Stimulated activated CD4-positive, alpha-beta T cell treated with anti-CD3 and anti-CD28 coated beads, Interleukin-1b, Interleukin-23, amount 100 ng/mL, for 24 hours (primary cell): ENCODE data around the gene PCNX2.
A peak's percentile ranks its signal among the peaks of the same experiment; 100 is the strongest.

Experiments
- DNase-seq, 4 experiments: peaks; one replicate each; pipeline ENCODE4 v3.0.0-alpha.2; 2020; ENCODE audit warnings: low read depth in 4 of 4, low spot score in 1 of 4

Gene PCNX2

GRCh38 chr1:233320023-233320422 lies 24.5 kb upstream of the PCNX2 start:
- no peak for DNase-seq

GRCh38 chr1:233319272-233319671 lies 23.7 kb upstream of the PCNX2 start:
- DNase-seq: no peak

- DNase-seq: no peak
Observed at GRCh38 chr1:233316473-233316872, 20.9 kb upstream of the PCNX2 start.

- DNase-seq: no peak
Observed at GRCh38 chr1:233315718-233316301, 20.3 kb upstream of the PCNX2 start.

- no peak for DNase-seq
Observed at GRCh38 chr1:233313434-233314155, 18.1 kb upstream of the PCNX2 start.

GRCh38 chr1:233304489-233305102 lies 9.1 kb upstream of the PCNX2 start:
- no peak for DNase-seq

DNA sequence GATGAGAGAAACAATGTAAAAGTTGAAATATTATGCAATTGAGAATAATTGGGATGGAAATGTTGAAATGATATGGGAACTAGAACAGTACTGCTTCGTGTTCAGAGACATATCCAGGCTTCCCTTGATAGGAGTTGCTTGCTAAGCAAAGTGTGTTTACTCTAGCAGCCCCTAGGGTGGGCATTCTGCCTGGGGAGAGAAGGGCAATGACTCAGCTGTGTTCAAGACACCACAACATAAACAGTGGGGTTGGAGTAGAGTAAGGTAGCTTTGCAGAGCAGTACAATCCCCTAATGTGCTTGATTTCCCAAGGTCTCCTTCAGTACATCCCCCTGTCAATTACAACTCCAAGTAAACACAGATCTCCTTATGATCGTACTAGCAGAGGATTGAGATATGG lies 4.8 kb upstream of the PCNX2 start:
- DNase-seq: no peak

- no peak for DNase-seq
Observed at GRCh38 chr1:233299450-233299849, 3.9 kb upstream of the PCNX2 start.

DNA sequence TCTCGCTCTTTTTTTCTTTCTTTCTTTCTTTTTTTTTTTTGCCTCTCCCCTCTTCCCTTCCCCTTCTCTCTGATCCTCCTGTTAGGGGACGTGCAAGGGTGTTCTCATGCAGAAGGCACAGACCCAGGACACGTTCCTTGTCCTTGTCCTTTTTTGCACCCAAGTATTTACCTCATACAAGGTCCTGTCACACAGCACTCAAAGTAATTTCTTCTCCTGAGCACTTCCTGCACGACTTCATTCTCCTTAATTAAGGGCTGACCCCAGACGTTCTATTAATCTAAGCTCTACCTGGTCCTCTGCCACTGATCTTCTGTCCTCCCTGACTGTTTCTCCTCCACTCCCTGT lies 424 bp upstream of the PCNX2 start:
- no peak for DNase-seq

GRCh38 chr1:233294913-233295236 lies 650 bp downstream of the PCNX2 start:
- DNase-seq: peak in 2 of 4 experiments; percentile 8 to 10

- DNase-seq: no peak
Observed at GRCh38 chr1:233293556-233294446, 1.7 kb downstream of the PCNX2 start.

DNA sequence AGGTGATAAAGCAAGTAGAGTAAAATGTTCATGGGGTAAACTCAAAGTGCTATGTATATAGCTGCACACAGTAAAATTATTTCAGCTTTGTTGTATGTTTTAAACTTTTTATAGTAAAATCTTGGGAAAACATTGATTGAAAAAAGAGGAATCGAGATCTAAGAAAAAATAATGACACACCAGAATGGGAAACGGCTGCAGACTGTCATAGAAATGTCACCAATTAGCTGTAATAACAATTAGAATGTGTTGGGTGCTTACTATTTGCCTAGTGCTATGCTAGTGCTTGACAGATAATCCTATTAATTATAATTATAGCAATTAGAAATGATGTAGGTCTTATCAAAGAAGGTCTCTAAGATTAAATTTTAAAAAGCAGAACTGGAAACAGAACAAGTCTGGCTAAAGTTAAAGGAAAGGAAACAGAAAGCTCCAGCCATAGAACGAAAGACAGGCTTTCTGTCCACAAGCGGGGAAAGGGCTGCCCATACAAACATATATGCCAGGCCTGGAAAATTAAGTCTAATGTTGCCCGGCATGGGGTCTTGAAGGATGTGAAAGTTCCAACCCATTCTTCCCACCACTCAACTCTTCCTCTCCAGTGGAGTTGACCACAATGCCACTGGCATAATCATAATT lies 5.0 kb downstream of the PCNX2 start:
- DNase-seq: no peak

DNA sequence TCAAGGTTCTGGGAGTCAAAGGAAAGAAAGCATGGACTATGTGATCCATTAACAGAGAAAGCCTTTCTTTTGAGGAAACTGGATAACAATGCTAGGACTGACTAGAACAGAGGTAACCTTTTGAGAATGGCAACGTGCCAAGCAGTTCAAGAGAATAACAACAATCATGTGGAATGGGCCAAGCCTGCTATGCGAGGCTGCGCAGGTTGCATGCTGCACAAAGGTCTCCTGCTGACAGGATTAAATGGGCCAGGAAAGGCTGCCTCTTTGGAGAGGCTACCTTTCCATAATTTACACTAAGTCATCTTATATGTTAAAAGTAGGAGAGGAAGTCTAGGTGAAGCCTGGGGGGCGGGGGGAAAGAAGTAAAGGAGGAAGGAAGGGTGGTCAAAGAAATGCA lies 5.8 kb downstream of the PCNX2 start:
- no peak for DNase-seq

DNA sequence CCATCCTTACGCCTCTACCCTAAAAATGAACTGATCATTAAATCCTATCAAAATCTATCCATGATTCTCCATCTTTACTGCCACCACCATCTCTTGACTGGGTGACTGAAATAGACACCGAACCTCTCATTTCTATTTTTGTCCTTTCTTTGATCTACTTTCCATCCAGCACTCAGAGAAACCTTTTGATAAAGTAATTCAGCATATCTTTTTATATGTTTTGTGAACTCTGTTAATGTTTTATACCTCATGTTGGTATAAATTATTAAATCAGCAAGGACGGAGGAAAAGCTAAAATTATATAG lies 13.0 kb downstream of the PCNX2 start:
- DNase-seq: no peak

GRCh38 chr1:233281711-233282581 lies 13.6 kb downstream of the PCNX2 start:
- DNase-seq: no peak

DNA sequence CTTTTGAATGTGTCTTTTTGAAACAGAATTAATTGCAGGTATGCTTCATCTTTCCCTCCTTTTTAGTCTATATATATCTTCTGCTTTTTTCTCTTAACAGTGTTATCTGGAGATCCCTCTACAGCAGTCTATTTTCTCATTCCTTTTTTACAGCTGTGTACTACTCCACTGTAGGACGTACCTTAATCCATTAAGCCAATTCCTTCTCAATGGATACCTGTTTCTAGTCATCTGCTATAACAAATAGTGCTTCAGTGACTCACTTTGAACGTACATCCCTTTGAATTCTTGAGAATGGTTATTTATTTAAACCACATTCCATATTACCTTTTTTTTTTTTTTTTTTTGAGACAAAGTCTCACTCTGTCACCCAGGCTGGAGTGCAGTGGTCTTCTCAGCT lies 15.6 kb downstream of the PCNX2 start:
- DNase-seq: no peak

- DNase-seq: no peak
Observed at GRCh38 chr1:233278631-233279030, 16.9 kb downstream of the PCNX2 start.

DNA sequence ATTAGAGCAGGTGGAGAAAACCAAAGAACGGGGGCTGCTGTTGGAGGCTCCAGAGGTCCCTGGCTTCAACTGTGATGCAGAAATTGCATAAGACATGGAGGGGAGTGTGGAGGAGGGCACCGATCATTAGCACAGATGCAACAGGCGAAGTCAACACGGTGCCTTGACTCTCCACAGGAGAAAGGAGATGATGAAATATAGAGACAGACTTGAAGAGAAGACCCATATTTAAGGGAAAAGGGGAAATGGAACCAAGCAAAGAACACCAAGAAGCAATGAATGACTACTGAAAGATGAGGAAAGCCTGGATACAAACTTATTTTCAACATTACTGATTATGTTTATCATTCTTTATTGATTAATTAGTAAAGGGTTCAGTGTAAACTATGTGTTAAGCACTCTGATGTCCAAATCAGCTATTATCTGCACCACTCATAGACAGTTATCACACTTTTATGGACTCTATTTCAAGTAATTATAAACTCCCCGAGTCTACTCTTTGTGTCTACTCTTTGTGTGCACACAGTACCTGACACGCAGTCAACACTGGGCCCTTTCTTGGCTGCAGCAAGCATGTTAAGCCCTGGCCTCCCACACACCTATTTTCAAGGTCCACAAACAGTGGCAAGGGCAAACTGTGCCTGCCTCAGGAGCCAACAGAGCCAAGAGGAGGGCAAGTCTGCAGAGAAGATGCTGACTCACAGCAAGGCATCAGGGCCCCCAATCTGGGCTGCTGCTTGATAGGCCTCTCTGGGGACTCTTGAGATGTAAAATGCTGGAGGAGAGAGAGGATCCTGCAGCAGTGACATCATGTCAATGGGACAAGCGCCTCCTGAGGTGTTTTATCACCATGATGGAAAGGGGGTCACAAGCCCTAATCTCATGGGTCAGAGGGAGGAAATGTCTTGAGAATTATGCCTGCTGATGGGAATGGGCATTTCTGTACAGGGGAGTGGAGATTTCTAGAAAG lies 17.6 kb downstream of the PCNX2 start:
- no peak for DNase-seq

GRCh38 chr1:233269656-233270055 lies 25.9 kb downstream of the PCNX2 start:
- DNase-seq: no peak
